ENCODE data around the gene PBXIP1. TPM values are rescaled to one million over a fixed set of nuclear protein-coding genes. Genes with fewer than 3 reads are reported as not detected.
A peak's percentile ranks its signal among the peaks of the same experiment; 100 is the strongest.

Gene PBXIP1
- total and polyA plus RNA-seq, 2 of the 13 experiments (the other 11 are each of a cell fraction or from before 2014, with no cell fraction given): 16.3 to 31.9 TPM

DNA sequence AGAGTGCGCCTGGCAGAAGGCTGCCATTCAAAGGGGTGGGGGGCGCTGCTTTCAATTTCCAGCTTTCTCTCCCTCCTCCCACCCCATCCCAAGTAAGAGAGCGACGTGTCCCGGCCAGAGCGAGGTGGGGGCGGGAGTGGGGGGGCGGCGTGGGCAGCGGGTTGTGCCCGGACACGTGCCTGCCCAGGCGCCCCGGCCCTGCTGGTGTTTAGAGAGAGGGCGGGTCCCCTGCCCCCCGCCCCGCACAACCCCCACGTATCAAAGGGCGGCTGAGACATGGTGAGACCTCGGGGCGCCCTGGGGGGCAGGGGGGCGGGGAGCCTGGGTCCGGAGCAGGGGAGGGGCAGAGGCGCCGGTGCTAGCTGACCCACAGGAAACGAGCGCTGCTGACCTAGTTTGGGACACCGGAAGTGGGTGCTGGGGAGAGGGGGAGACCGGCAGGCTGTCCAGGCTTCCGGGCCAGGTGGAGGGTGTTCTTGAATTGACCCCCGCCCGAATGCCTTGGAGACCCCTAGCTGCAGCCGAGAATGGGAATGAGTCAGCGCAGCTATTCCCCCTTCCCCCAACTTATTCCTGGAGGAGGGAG lies 48.0 kb upstream of the PBXIP1 start (continued):
- TF ChIP-seq, protein P1, sequence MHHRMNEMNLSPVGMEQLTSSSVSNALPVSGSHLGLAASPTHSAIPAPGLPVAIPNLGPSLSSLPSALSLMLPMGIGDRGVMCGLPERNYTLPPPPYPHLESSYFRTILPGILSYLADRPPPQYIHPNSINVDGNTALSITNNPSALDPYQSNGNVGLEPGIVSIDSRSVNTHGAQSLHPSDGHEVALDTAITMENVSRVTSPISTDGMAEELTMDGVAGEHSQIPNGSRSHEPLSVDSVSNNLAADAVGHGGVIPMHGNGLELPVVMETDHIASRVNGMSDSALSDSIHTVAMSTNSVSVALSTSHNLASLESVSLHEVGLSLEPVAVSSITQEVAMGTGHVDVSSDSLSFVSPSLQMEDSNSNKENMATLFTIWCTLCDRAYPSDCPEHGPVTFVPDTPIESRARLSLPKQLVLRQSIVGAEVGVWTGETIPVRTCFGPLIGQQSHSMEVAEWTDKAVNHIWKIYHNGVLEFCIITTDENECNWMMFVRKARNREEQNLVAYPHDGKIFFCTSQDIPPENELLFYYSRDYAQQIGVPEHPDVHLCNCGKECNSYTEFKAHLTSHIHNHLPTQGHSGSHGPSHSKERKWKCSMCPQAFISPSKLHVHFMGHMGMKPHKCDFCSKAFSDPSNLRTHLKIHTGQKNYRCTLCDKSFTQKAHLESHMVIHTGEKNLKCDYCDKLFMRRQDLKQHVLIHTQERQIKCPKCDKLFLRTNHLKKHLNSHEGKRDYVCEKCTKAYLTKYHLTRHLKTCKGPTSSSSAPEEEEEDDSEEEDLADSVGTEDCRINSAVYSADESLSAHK (CRISPR knock-in tag; IDR thresholded peaks at IDR 0.05; ENCODE audit: borderline replicate concordance): no peak
- TF ChIP-seq, protein P2, sequence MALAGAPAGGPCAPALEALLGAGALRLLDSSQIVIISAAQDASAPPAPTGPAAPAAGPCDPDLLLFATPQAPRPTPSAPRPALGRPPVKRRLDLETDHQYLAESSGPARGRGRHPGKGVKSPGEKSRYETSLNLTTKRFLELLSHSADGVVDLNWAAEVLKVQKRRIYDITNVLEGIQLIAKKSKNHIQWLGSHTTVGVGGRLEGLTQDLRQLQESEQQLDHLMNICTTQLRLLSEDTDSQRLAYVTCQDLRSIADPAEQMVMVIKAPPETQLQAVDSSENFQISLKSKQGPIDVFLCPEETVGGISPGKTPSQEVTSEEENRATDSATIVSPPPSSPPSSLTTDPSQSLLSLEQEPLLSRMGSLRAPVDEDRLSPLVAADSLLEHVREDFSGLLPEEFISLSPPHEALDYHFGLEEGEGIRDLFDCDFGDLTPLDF (CRISPR knock-in tag; IDR thresholded peaks at IDR 0.05): no peak
- no peak for TF ChIP-seq IKZF4 (CRISPR knock-in tag; IDR thresholded peaks at IDR 0.05; ENCODE audit: borderline replicate concordance, low read depth, not compliant biosample characterization)
- no peak for TF ChIP-seq ZNF501 (CRISPR knock-in tag; IDR thresholded peaks at IDR 0.05)
- TF ChIP-seq GABPA (IDR thresholded peaks at IDR 0.05; ENCODE audit: low read depth, low read length): peak; percentile 77
- peak; percentile 89 for TF ChIP-seq GABPA (CRISPR knock-in tag; IDR thresholded peaks at IDR 0.05; ENCODE audit: low read depth)
- no peak for TF ChIP-seq KDM4B (CRISPR knock-in tag; IDR thresholded peaks at IDR 0.05)
- peak; percentile 52; the same call in 1 of the 2 replicates for TF ChIP-seq SRF (IDR thresholded peaks at IDR 0.05; ENCODE audit: low read depth, low read length)
- TF ChIP-seq, protein P3, sequence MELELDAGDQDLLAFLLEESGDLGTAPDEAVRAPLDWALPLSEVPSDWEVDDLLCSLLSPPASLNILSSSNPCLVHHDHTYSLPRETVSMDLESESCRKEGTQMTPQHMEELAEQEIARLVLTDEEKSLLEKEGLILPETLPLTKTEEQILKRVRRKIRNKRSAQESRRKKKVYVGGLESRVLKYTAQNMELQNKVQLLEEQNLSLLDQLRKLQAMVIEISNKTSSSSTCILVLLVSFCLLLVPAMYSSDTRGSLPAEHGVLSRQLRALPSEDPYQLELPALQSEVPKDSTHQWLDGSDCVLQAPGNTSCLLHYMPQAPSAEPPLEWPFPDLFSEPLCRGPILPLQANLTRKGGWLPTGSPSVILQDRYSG (CRISPR knock-in tag; IDR thresholded peaks at IDR 0.05): no peak
- no peak for TF ChIP-seq ZNF629 (CRISPR knock-in tag; conservative IDR thresholded peaks at IDR 0.05)
- TF ChIP-seq, protein P4, sequence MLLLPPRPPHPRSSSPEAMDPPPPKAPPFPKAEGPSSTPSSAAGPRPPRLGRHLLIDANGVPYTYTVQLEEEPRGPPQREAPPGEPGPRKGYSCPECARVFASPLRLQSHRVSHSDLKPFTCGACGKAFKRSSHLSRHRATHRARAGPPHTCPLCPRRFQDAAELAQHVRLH (CRISPR knock-in tag; IDR thresholded peaks at IDR 0.05; ENCODE audit: borderline replicate concordance, low read depth): no peak
- no peak for TF ChIP-seq SKI (IDR thresholded peaks at IDR 0.05; ENCODE audit: partially characterized antibody)
- no peak for TF ChIP-seq SOX13 (IDR thresholded peaks at IDR 0.05)
- TF ChIP-seq SOX13 (CRISPR knock-in tag; conservative IDR thresholded peaks at IDR 0.05 in 1 of 2, IDR thresholded peaks at IDR 0.05 in 1 of 2): peak in 1 of 2 experiments; percentile 49; a peak in 1 of 4 replicates
- TF ChIP-seq ZNF350 (CRISPR knock-in tag; IDR thresholded peaks at IDR 0.05; ENCODE audit: borderline replicate concordance, low read depth): no peak
- no peak for TF ChIP-seq FOXP1 (IDR thresholded peaks at IDR 0.05)
- TF ChIP-seq FOXP1 (CRISPR knock-in tag; IDR thresholded peaks at IDR 0.05): peak; percentile 20; the same call in 1 of the 2 replicates
- TF ChIP-seq ZNF451 (CRISPR knock-in tag; IDR thresholded peaks at IDR 0.05): no peak
- TF ChIP-seq, protein P5, sequence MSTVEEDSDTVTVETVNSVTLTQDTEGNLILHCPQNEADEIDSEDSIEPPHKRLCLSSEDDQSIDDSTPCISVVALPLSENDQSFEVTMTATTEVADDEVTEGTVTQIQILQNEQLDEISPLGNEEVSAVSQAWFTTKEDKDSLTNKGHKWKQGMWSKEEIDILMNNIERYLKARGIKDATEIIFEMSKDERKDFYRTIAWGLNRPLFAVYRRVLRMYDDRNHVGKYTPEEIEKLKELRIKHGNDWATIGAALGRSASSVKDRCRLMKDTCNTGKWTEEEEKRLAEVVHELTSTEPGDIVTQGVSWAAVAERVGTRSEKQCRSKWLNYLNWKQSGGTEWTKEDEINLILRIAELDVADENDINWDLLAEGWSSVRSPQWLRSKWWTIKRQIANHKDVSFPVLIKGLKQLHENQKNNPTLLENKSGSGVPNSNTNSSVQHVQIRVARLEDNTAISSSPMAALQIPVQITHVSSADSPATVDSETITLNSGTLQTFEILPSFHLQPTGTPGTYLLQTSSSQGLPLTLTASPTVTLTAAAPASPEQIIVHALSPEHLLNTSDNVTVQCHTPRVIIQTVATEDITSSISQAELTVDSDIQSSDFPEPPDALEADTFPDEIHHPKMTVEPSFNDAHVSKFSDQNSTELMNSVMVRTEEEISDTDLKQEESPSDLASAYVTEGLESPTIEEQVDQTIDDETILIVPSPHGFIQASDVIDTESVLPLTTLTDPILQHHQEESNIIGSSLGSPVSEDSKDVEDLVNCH (CRISPR knock-in tag; IDR thresholded peaks at IDR 0.05): no peak
- TF ChIP-seq ZNF644 (CRISPR knock-in tag; IDR thresholded peaks at IDR 0.05; ENCODE audit: low read depth): no peak
- no peak for TF ChIP-seq PAX8 (CRISPR knock-in tag; IDR thresholded peaks at IDR 0.05; ENCODE audit: borderline replicate concordance)
- no peak for TF ChIP-seq NAIF1 (CRISPR knock-in tag; IDR thresholded peaks at IDR 0.05; ENCODE audit: borderline replicate concordance)
- TF ChIP-seq NRL (CRISPR knock-in tag; IDR thresholded peaks at IDR 0.05; ENCODE audit: borderline replicate concordance): no peak
- 0 out of 2 replicates have a peak, but pooled peaks have one; percentile 29 for TF ChIP-seq RBFOX2 (IDR thresholded peaks at IDR 0.05; ENCODE audit: low read depth, low read length)
- no peak for TF ChIP-seq ZNF550 (CRISPR knock-in tag; IDR thresholded peaks at IDR 0.05; ENCODE audit: borderline replicate concordance)
